ENCODE results near the gene GNB5.

GNB5 gene

GRCh38 chr15:52208306-52208946 is 17.2 kb upstream of the GNB5 start:
- DNase-seq (ENCODE audit: low read depth): no peak
- peak; percentile 93 for TF ChIP-seq CTCF (IDR thresholded peaks at IDR 0.05; ENCODE audit: low read depth, low read length, missing control alignments)
- H3K4me3 ChIP-seq (ENCODE audit: low read depth, low read length): no peak overlapping the region

GRCh38 chr15:52207191-52207590 is 16.0 kb upstream of the GNB5 start:
- no peak overlapping the region for H3K4me3 ChIP-seq (ENCODE audit: low read depth, low read length)
- no peak for DNase-seq (ENCODE audit: low read depth)
- TF ChIP-seq CTCF (IDR thresholded peaks at IDR 0.05; ENCODE audit: low read depth, low read length, missing control alignments): no peak

- no peak for TF ChIP-seq CTCF (IDR thresholded peaks at IDR 0.05; ENCODE audit: low read depth, low read length, missing control alignments)
- DNase-seq (ENCODE audit: low read depth): no peak
- H3K4me3 ChIP-seq (ENCODE audit: low read depth, low read length): no peak overlapping the region
These were observed 15.3 kb upstream of the GNB5 start for GRCh38 chr15:52206446-52206845.

GRCh38 chr15:52204657-52205056 is 13.5 kb upstream of the GNB5 start:
- H3K4me3 ChIP-seq (ENCODE audit: low read depth, low read length): no peak overlapping the region
- no peak for DNase-seq (ENCODE audit: low read depth)
- no peak for TF ChIP-seq CTCF (IDR thresholded peaks at IDR 0.05; ENCODE audit: low read depth, low read length, missing control alignments)

- no peak for DNase-seq (ENCODE audit: low read depth)
- TF ChIP-seq CTCF (IDR thresholded peaks at IDR 0.05; ENCODE audit: low read depth, low read length, missing control alignments): no peak
- H3K4me3 ChIP-seq (ENCODE audit: low read depth, low read length): no peak overlapping the region
These were observed 9.7 kb upstream of the GNB5 start for GRCh38 chr15:52200831-52201365.

- H3K4me3 ChIP-seq (ENCODE audit: low read depth, low read length): no peak overlapping the region
- TF ChIP-seq CTCF (IDR thresholded peaks at IDR 0.05; ENCODE audit: low read depth, low read length, missing control alignments): no peak
- DNase-seq (ENCODE audit: low read depth): no peak
These were observed 8.1 kb upstream of the GNB5 start for GRCh38 chr15:52199271-52199670.

GRCh38 chr15:52196891-52197290 is 5.7 kb upstream of the GNB5 start:
- no peak overlapping the region for H3K4me3 ChIP-seq (ENCODE audit: low read depth, low read length)
- DNase-seq (ENCODE audit: low read depth): no peak
- no peak for TF ChIP-seq CTCF (IDR thresholded peaks at IDR 0.05; ENCODE audit: low read depth, low read length, missing control alignments)

Measured in GM12864 (cell line).